ENCODE data around the gene MYBPC2.
"Not testable (repeated sequence)": the region's sequence is repeated elsewhere in the genome, so short reads cannot be mapped to it uniquely, and the experiment has no call there.

MYBPC2 gene

DNA sequence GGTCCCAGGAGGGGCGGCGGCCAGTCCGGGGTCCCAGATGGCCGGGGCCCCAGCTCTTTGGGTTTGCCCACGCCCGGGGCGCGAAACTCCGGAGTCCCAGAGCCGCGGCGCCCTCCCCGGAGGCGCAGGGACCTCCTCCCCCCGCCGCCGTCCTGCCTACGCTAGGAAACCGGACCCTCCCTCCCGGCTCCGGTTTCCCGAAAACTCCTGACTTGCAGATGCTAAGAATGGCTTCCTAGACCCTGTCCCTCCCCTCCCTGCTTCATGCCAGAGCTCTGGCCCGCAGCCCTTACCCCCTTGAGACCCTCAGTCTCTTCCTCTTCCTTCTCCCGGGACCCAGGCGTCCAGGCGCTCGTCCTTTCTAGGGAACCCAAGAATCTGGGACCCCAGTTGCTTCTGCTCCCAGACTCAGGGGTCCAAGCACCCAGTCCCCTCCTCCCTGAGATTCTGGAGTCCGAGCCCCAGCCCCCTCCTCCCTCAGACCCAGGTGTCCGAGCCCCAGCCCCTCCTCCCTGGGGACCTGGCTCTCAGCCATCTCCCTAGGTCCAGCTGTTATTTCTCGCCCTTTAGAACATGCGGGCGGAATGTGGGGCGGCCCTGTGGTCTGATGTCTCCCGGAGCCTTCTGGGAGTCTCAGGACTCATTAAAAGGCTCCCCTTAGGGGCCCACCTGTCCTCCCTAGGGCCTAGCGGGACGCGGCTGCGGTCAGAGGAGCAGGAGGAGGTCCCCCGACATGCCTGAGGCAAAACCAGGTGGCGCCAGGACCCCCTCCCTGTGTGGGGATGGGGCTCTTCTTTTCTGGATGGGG lies at the start of gene MYBPC2:
Gene MYBPC2, plus strand, starts transcription at position 672 of the 808 bp plus-strand sequence. Its CDS starts 62 bp downstream, at position 734.
- no peak for DNase-seq (ENCODE audit: low read depth in 4 of 4, low spot score in 1 of 4)

DNA sequence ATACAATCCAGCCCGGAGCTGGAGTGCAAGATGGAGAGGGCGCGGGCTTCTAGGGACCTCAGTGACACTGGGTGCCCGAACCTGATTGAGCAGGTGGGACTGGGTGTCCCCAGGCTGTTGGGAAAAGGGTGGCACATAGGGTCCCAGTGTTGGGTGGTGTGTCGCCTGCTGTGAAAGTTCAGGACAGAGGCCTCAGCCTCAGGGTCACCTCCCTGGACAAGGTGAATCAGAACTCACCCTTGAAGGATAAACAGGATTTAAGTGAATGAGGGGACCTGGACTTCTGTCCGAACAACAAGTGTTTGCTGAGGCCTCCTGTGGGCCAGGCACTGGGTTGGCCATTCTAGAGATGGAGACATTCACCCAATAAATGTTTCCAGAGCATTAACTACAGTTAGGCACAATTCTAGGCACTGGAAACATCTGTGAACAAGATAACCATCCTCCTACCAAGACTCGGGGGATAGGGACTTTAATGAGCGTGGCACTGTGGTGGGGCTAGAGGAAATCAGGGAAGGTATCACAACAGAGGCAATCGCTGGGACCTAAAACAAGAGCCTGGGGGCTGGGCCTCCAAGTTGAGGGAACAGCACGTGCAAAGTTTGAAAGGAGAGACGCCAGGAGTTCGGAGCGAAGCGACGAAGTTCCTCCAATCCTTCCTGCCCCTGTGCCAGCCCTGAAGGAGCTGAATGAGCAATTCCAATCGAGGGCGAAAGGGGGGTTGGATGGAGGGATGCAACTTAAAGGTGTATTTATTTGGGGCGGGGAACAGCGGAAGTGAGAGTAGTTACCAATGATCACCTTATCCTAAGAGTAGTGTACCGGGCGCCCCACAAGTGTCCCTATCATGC lies 49.5 kb upstream of the MYBPC2 start:
- DNase-seq (ENCODE audit: low read depth in 4 of 4, low spot score in 1 of 4), result no peak

DNA sequence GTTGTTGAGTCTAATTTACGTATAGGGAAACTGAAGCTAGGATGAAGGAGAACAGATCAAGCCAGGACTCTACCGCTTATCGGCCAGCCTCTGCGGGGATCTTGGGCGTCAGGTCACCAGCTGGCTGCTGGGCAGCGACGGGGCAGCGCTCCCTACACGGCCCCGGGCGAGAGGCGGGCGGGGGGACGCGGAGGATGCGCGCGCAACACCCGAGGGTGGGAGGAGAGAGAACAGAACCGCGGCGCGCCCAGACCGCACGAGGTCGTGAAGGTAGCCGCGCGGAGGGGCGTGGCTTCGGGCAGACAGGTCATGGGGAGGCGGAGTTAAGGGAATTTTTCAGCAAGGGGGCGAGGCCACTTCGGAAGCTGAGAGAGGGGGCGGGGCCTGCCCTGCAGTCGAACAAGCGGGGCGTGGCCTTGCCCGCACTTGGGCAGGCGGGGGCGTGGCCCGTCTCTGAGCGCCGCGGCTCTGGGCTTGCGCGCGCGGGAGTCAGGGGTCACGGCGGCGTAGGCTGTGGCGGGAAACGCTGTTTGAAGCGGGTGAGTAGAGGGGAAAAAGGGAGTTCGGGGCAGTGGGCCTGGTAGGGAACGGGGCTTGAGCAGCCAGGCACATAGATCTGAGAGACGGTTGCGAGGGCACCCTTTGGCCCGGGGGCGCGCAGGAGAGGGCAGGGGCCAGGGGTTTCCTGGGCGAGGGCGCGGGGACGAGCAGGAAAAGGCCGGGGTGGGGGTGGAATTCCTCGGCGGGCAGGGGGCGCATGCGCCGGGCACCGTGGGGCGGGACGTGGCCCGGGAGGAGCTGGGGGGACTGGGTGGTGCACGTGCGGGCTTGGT lies 48.6 kb upstream of the MYBPC2 start, which contains the start of gene POLD1:
Gene POLD1, plus strand, starts transcription at position 496 of the 833 bp plus-strand sequence. CDS start 14,505 bp downstream, outside the sequence.
- peak; percentile 96 to 99 (median 98) for DNase-seq (ENCODE audit: low read depth in 4 of 4, low spot score in 1 of 4)

DNA sequence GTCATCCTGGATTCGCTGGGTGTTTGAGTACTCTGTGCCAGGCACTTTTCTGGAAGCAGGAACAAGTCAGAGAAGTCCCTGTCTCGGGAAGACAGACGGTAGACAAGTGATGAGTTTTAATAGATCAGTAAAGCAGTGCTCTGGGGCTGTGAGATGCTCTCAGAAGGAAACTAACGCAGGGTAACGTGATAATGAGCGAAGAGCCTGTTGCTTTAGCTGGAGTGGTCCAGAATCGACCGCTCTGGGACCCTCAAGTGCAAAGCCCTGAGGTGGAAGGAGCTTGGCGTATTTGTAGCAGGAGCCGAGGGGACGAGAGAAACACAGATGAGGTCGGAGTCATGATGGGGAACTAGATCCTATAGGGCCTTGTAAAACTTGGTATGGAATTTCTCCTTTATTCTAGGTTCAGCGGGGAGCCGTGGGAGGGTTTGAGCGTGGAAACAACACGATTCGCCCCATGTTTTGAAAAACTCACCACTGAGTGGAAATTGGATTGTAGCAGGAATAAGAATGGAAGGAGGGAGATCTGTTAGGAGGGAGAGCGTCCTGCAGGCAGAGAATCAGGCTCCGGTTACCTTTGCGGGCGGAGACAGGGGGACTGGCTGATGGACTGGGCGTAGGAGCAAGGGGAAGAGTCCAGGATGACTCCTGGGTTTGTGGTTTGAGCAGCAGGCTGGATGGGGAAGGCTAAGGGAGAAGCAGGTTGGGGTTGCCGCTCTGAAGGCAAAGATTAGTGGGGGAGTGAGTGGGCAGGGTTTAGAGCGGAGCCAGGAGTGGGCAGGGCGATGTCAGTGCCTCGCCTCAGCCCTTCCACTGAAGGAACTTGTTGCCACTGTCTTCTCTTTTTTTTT lies 47.8 kb upstream of the MYBPC2 start:
- DNase-seq (ENCODE audit: low read depth in 4 of 4, low spot score in 1 of 4), result no peak

DNA sequence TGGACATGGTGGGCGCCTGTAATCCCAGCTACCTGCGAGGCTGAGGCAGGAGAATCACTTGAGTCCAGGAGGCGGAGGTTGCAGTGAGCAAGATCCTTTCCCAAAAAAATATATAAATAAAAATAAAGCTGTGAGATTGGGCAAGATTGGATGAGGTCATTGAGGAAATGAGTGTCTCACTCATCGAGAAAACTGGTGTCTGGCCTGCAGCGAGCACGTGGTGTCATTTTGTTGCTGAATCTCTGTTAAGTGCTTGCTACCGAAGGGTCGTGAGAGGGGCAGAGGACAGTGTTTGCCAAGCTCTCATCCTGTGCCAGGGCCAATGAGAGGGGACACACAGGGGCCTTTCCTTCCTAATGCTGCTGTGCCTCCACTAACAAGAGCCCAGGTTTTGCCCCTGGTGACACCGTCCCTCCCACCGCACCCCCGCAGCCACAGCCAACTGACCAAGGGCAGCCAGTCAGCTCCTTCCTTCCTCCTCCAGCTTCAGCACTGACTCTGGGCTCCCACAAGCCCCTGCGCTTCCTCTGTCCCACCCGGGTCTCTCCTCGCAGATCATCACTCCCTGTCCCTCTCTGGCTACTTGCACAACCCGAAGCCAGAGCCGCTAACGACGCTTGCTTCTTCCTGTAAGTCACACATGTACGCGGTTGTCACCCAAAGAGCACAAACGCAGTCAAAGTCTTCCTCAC lies 45.4 kb upstream of the MYBPC2 start:
- no peak for DNase-seq (ENCODE audit: low read depth in 4 of 4, low spot score in 1 of 4)

DNA sequence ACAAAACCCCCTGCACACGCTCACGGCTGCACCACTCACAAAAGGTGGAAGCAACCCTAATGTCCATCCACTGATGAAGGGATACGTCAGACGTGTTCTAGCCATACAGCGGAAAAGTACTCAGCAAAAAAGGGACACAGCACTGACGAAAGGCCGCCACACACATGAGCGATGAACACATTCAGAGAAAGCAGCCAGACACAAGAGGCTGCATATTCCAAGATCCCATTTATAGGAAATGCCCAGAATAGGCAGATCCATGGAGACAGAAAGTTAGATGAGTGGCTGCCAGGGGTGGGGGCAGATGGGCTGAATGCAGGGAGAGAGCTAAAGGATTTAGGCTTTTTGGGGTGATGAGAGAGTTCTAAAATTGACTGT lies 44.8 kb upstream of the MYBPC2 start:
- no peak for DNase-seq (ENCODE audit: low read depth in 4 of 4, low spot score in 1 of 4)

DNA sequence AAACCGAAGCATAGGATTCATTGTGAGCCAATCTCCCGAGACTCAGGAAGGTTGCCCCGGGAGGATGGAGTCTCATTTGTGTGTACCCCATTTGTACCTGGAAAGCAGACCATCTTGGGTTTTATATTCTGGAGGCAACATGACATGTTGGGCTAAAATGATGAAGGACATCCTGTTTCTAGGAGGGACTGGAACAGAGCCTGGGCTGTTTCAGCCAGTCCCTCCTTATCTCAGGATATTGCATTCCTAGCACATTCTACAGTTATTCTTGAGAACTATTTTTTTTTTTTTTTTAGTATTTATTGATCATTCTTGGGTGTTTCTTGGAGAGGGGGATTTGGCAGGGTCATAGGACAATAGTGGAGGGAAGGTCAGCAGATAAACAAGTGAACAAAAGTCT lies 42.4 kb upstream of the MYBPC2 start:
- not testable (repeated sequence) for DNase-seq (ENCODE audit: low read depth in 4 of 4, low spot score in 1 of 4)

DNA sequence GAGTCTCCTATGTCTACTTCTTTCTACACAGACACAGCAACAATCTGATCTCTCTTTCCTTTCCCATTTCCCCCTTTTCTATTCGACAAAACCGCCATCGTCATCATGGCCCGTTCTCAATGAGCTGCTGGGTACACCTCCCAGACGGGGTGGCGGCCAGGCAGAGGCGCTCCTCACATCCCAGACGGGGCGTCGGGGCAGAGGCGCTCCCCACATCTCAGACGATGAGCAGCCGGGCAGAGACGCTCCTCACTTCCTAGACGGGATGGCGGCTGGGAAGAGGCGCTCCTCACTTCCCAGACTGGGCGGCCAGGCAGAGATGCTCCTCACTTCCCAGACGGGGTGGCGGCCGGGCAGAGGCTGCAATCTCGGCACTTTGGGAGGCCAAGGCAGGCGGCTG lies 41.7 kb upstream of the MYBPC2 start:
- DNase-seq (ENCODE audit: low read depth in 4 of 4, low spot score in 1 of 4), result not testable (repeated sequence)

DNA sequence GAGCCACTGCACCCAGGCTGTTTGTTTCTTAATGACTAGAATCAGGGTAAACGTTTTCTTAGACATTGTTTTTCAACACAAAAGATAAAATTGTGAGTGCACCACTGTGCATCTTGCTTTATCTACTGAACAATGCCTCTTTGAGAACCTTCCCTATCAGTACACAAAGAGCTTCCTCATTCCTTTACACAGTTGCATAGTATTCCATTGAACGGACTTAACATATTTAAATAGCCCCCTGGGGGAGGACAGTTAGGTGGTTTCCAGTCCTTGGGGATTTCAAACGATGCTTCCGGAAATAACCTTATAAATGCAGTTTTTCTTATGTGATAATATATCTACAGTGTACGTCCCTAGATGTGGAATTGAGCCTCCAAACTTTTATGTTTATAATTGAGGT lies 39.9 kb upstream of the MYBPC2 start:
- DNase-seq (ENCODE audit: low read depth in 4 of 4, low spot score in 1 of 4), result no peak

DNA sequence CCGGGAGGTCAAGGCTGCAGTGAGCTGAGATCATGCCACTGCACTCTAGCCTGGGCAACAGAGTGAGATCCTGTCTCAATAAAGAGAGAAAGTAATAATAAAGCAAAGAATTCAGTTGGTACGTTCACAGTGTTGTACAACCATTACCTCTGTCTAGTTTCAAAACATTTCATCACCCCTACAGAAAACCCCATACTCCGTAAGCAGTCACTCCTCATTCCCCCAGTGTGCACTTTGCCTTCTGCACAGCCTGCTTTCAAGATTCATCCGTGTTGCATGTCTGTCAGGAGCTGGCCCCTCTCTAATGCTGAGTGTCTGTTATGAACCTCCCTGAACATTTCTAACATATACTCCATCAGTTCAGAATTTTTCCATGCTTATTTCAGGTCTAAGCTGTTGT lies 39.1 kb upstream of the MYBPC2 start:
- no peak for DNase-seq (ENCODE audit: low read depth in 4 of 4, low spot score in 1 of 4)

DNA sequence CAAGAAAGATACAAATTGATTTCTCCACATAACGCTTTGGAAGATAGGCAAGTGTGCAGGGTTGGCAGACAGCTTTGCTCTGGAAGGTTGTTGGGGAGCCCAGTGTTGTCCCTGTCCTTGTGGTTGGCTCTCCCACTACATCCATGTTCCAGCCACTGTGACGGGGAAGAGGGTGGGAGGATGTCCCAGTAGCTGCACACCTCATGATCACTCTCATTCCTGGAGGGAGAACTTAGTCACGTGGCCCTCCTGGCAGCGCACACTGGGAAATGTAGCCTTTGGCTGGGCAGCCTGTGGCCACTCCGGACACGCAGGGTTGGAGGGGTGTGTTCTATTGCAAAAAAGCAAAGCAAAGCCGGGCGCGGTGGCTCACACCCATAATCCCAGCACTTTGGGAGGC lies 38.7 kb upstream of the MYBPC2 start:
- no peak for DNase-seq (ENCODE audit: low read depth in 4 of 4, low spot score in 1 of 4)

DNA sequence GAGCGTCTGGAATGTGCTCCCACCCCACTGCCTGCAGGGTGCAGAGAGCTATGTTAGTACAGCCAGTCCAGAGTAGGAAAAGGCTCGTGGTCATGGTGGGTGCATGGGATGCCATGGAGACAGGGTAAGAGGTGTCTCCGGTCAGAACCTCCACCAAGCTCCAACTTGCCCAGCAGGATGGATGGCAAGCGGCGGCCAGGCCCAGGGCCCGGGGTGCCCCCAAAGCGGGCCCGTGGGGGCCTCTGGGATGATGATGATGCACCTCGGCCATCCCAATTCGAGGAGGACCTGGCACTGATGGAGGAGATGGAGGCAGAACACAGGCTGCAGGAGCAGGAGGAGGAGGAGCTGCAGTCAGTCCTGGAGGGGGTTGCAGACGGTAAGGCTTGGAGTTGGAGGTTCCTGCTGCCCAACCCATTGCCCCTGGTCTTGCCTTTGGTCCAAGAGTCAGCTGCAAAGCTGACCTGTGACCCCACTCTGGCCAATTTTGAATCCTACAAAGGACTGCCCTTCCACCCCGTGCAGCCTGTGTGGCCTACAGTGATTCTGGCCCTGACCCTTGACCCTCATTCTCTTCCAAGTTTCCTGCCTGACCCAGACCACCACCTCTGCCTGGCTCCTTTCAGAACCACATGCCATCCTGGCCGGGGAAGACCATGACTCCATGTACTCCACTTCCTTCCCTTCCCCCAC lies 33.9 kb upstream of the MYBPC2 start:
- no peak for DNase-seq (ENCODE audit: low read depth in 4 of 4, low spot score in 1 of 4)

DNA sequence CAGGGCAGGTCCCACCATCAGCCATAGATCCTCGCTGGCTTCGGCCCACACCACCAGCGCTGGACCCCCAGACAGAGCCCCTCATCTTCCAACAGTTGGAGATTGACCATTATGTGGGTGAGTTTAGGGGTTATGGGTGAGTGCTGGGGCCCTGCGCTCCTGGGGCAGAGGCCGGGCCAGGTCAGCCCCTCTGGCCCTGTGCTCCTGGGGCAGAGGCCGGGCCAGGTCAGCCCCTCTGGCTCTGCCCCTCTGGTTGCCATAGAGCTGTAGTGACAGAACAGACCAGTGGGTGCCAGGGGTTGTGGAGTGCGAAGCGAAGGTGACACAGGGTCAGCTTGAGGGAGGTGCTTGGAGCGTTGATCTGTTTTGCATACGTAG lies 33.3 kb upstream of the MYBPC2 start:
- DNase-seq (ENCODE audit: low read depth in 4 of 4, low spot score in 1 of 4), result no peak

DNA sequence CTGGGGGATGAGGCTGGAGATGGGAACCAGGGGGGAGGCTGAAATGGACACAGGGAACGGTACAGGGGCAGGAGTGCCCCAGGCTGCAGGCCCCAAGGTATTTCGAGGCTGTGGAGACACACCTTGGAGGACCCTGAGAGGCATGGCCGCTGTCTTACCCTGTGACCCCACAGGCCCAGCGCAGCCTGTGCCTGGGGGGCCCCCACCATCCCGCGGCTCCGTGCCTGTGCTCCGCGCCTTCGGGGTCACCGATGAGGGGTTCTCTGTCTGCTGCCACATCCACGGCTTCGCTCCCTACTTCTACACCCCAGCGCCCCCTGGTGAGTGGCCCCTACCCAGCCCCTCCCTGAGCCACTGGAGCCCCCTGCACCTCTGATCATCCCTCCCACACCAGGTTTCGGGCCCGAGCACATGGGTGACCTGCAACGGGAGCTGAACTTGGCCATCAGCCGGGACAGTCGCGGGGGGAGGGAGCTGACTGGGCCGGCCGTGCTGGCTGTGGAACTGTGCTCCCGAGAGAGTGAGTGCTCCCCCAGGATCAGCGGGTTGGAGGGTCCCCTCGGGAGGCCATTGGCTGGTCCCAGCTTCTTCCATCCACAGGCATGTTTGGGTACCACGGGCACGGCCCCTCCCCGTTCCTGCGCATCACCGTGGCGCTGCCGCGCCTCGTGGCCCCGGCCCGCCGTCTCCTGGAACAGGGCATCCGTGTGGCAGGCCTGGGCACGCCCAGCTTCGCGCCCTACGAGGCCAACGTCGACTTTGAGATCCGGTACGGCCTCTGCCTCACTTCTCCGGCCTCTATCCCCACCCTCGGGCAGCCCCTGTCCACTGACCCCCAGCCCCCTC lies 30.9 kb upstream of the MYBPC2 start:
- no peak for DNase-seq (ENCODE audit: low read depth in 4 of 4, low spot score in 1 of 4)

DNA sequence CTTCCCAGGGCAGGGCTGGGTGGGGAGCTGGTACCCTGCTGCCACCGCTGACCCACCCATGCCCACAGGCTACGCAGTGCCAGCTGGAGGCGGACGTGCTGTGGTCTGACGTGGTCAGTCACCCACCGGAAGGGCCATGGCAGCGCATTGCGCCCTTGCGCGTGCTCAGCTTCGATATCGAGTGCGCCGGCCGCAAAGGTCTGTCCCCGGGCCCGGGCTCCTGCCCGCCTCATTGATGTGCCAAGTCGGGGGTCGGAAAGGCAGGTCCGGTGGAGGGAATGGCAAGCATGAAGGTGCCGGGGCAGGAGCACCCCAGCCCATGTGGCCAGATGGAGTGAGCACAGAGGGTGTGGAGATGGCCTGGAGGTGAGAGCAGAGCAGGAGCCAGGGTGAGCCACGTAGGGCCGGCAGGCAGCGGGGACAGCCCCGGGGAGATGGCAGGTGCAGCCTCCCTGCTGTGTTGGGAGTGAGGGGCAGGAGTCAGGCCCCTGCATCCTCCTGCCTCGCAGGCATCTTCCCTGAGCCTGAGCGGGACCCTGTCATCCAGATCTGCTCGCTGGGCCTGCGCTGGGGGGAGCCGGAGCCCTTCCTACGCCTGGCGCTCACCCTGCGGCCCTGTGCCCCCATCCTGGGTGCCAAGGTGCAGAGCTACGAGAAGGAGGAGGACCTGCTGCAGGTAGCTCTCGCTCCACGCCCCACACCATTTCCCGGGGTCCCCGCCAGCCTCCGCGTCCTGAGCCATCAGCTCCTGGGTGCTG lies 30.0 kb upstream of the MYBPC2 start:
- DNase-seq (ENCODE audit: low read depth in 4 of 4, low spot score in 1 of 4), result no peak

DNA sequence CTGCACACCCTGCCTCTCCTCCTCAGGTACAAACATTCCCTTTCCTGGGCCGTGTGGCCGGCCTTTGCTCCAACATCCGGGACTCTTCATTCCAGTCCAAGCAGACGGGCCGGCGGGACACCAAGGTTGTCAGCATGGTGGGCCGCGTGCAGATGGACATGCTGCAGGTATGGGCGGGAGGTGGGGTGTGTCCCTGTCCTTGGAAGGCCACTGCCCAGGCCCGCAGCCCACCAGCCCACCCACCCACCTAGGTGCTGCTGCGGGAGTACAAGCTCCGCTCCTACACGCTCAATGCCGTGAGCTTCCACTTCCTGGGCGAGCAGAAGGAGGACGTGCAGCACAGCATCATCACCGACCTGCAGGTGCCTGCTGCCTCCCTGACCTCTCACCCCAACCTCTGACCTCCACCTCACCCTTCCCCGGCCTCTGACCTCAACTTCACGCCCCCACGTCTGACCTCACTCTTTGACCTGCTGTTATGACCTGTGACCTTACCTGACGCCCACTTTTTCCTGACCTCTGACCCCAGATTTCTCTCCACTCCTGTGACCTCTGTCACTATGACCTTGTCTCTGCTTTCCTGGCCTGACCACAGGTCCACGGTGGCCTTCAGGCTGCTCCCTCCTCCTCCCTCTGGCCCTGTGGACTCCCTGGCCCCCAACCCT lies 26.4 kb upstream of the MYBPC2 start:
- DNase-seq (ENCODE audit: low read depth in 4 of 4, low spot score in 1 of 4), result no peak

DNA sequence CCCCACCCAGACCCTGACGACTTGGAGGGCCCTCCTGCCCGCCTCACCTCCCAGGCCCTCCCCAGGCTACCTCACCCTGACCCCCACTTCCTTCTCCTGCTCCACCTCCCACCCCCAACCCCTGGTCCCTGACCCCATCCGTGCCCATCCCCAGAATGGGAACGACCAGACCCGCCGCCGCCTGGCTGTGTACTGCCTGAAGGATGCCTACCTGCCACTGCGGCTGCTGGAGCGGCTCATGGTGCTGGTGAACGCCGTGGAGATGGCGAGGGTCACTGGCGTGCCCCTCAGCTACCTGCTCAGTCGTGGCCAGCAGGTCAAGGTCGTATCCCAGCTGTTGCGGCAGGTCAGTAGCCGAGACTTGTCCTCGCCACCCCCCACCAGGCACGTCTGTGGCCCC lies 25.9 kb upstream of the MYBPC2 start:
- no peak for DNase-seq (ENCODE audit: low read depth in 4 of 4, low spot score in 1 of 4)

Data from stimulated activated CD4-positive, alpha-beta T cell treated with anti-CD3 and anti-CD28 coated beads, Interleukin-1b, Interleukin-23, amount 100 ng/mL, for 24 hours (primary cell).